Amniotic stem cell (primary cell): ENCODE results near the gene LGALS1.

ENCODE experiments used
- DNase-seq: peaks from one replicate; lab custom pipeline; 2025; lab: John Stamatoyannopoulos, UW

Gene LGALS1

DNA sequence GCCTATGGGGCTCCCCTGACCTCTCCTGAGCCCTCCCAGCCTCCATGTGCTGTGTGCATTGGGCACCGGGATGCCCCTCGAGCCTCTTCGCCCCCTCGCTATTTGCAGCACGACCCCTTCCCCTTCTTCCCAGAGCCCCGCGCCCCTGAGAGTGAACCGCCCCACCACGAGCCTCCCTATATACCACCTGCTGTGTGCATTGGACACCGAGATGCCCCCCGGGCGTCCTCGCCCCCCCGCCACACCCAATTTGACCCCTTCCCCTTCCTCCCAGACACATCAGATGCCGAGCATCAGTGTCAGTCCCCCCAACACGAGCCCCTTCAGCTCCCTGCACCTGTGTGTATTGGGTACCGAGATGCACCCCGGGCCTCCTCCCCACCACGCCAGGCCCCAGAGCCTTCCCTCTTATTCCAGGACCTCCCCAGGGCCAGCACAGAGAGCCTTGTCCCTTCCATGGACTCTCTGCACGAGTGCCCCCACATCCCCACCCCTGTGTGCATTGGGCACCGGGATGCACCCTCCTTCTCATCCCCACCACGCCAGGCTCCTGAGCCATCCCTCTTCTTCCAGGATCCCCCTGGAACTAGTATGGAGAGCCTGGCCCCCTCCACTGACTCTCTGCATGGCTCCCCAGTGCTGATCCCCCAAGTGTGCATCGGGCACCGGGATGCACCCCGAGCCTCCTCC is 50.3 kb downstream of the LGALS1 start:
- no peak for DNase-seq

DNA sequence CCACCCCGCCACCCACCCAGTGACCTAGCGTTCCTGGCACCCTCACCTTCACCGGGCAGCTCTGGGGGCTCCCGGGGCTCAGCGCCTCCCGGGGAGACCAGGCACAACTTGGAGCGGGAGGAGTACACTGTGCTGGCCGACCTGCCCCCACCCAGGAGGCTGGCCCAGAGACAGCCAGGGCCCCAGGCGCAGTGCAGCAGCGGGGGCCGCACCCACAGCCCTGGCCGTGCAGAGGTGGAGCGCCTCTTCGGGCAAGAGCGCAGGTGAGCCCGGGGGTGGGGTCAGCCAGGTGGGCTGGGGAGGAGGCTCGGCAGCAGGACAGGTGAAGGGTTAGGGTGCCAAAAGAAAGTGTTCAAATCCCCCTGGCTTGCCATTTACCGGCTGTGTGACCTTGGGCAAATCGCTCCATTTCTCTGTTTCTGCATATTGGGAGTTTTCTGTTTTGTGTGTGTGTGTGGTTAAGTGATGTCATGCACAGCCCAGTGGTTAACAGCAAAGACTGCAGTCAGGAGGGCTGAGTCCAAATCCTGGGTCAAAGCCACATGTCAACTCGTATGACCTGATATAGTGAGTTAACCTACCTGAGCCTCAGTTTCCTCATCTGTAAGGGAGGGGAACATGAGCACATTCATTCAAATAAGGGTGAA is 50.9 kb downstream of the LGALS1 start:
- DNase-seq, result no peak

DNA sequence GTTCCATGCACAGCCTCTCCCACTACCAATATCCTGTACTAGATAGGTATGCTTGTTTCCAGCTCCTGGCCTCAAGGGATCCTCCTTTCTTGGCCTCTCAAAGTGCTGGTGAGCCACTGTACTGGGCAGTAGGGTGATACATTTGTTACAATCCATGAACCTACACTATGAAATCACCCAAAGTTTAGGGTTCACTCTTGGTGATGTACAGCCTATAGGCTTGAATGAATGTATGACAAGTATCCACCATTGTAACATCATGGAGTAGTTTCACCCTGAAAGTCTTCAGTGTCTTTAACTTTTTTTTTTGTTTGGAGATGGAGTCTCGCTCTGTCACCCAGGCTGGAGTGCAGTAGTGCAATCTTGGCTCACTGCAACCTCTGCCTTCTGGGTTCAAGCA is 53.2 kb downstream of the LGALS1 start:
- DNase-seq, result no peak
